ENCODE data around the gene ACVRL1. TPM values are rescaled to one million over a fixed set of nuclear protein-coding genes. Genes with fewer than 3 reads are reported as not detected.

ACVRL1 gene
- total and polyA plus RNA-seq, 2 experiments from 2014 or later, result 1.4 to 4.6 TPM

DNA sequence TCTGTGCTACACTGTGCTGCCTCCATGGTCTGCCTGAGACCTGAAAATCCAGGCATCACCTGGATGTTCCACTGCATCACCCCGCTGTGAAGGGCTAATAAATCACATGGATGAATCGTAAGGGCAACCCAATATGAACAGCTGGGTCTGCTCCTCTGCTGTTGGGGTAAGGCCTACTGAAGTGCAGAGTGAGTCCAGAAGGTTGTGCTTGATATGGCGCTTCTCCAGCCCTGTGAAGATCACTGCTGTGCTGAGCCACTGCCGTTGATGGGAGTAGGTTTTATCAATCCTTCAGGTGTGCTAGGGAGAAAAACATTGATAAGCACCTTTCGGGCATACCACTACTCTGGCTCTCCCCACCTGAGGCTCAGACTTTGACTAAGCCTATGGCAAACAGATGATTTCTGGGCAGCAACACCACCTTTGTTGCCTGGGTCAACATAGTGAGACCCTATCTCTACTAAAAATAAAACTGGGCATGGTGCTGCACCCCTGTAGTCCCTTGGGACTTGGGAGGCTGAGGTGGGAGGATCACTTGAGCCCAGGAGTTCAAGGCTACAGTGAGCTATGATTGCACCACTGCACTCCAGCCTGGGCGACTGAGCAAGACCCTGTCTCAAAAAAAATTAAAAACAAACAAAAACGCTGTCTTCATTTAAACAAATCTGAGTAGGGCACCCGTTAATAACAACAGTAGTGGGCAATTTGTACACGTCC is 1.7 kb downstream of the ACVRL1 start:
- no peak for DNase-seq (ENCODE audit: low spot score)
- Histone ChIP-seq H4K20me1 (ENCODE audit: insufficient read depth, poor library complexity, severe bottlenecking) (no peaks in the 10 kb centered on the region), H3K79me2 (no peaks in the 10 kb centered on the region), H3K4me1 (ENCODE audit: insufficient read depth) (peaks cover 34% of the 10 kb centered on the region), H3K4me3 (no peak overlapping the region), H3K36me3 (replicated peaks; ENCODE audit: insufficient read depth, low read depth) (no peaks in the 10 kb centered on the region), H3K9me3 (ENCODE audit: low read depth) (no peaks in the 10 kb centered on the region), H3K9me2 (replicated peaks; ENCODE audit: insufficient read depth) (no peaks in the 10 kb centered on the region), H2AFZ (no peak overlapping the region), H3K27ac (no peak overlapping the region), H3K4me2 (no peak overlapping the region), H3K27me3 (no peaks in the 10 kb centered on the region)
- TF ChIP-seq CTCF (IDR thresholded peaks at IDR 0.05; ENCODE audit: poor library complexity), result no peak
- no peak for TF ChIP-seq EZH2phosphoT487 (IDR thresholded peaks at IDR 0.05; ENCODE audit: low read depth, severe bottlenecking, unreplicated experiment)
- no peak for TF ChIP-seq EZH2 (IDR thresholded peaks at IDR 0.05; ENCODE audit: borderline replicate concordance)
- 85% methylated on average over 9 of the region's 9 CpGs for WGBS (ENCODE audit: low lambda C conversion rate, missing lambda C conversion rate)

- H3K9me3 ChIP-seq (ENCODE audit: low read depth), result no peaks in the 10 kb centered on the region
- H2AFZ ChIP-seq, result no peak overlapping the region
- H3K4me3 ChIP-seq, result no peak overlapping the region
- peak overlapping the region; percentile 8 for H3K27ac ChIP-seq
- no peaks in the 10 kb centered on the region for H4K20me1 ChIP-seq (ENCODE audit: insufficient read depth, poor library complexity, severe bottlenecking)
- TF ChIP-seq EZH2 (IDR thresholded peaks at IDR 0.05; ENCODE audit: borderline replicate concordance) (no peak), EZH2phosphoT487 (IDR thresholded peaks at IDR 0.05; ENCODE audit: low read depth, severe bottlenecking, unreplicated experiment) (no peak), CTCF (IDR thresholded peaks at IDR 0.05; ENCODE audit: poor library complexity) (no peak)
- no peak overlapping the region for H3K4me2 ChIP-seq
- no peaks in the 10 kb centered on the region for H3K9me2 ChIP-seq (replicated peaks; ENCODE audit: insufficient read depth)
- 86% methylated on average over 6 of the region's 6 CpGs for WGBS (ENCODE audit: low lambda C conversion rate, missing lambda C conversion rate)
- no peaks in the 10 kb centered on the region for H3K36me3 ChIP-seq (replicated peaks; ENCODE audit: insufficient read depth, low read depth)
- no peaks in the 10 kb centered on the region for H3K79me2 ChIP-seq
- no peaks in the 10 kb centered on the region for H3K27me3 ChIP-seq
- peaks cover 34% of the 10 kb centered on the region for H3K4me1 ChIP-seq (ENCODE audit: insufficient read depth)
- no peak for DNase-seq (ENCODE audit: low spot score)
Observed at GRCh38 chr12:51910168-51910567, 2.9 kb downstream of the ACVRL1 start.

- no peak overlapping the region for H2AFZ ChIP-seq
Observed at GRCh38 chr12:51910691-51911090, 3.4 kb downstream of the ACVRL1 start.

More at GRCh38 chr12:51910691-51911090, 3.4 kb downstream of the ACVRL1 start:
- Histone ChIP-seq H3K79me2 (no peaks in the 10 kb centered on the region), H3K27me3 (no peaks in the 10 kb centered on the region), H3K4me2 (no peak overlapping the region), H4K20me1 (ENCODE audit: insufficient read depth, poor library complexity, severe bottlenecking) (no peaks in the 10 kb centered on the region), H3K4me1 (ENCODE audit: insufficient read depth) (peaks cover 28% of the 10 kb centered on the region), H3K4me3 (no peak overlapping the region), H3K27ac (no peak overlapping the region), H3K9me3 (ENCODE audit: low read depth) (no peaks in the 10 kb centered on the region), H3K9me2 (replicated peaks; ENCODE audit: insufficient read depth) (no peaks in the 10 kb centered on the region), H3K36me3 (replicated peaks; ENCODE audit: insufficient read depth, low read depth) (no peaks in the 10 kb centered on the region)
- TF ChIP-seq EZH2phosphoT487 (IDR thresholded peaks at IDR 0.05; ENCODE audit: low read depth, severe bottlenecking, unreplicated experiment) (no peak), EZH2 (IDR thresholded peaks at IDR 0.05; ENCODE audit: borderline replicate concordance) (no peak), CTCF (IDR thresholded peaks at IDR 0.05; ENCODE audit: poor library complexity) (no peak)
- 60% methylated on average over 3 of the region's 3 CpGs for WGBS (ENCODE audit: low lambda C conversion rate, missing lambda C conversion rate)
- DNase-seq (ENCODE audit: low spot score), result no peak
